Mucosa of rectum (tissue), 2 donors: Measurements from ENCODE around the gene BCAS3.
"Not testable (repeated sequence)": the region's sequence is repeated elsewhere in the genome, so short reads cannot be mapped to it uniquely, and the experiment has no call there.

Experiments used
- H3K27ac ChIP-seq, 2 donors: one replicate each; pipeline ENCODE4 v1.7.0; 2013; ENCODE audit warnings: inconsistent platforms in 2 of 2, low read depth in 2 of 2, low read length in 2 of 2
- H3K27me3 ChIP-seq, 2 donors: one replicate each; pipeline ENCODE4 v1.7.0; 2013; ENCODE audit warnings: low read length in 2 of 2; ENCODE audit not compliant: control insufficient read depth in 2 of 2, insufficient read depth in 2 of 2
- H3K36me3 ChIP-seq, 2 donors: one replicate each; pipeline ENCODE4 v1.7.0; 2013; ENCODE audit warnings: low read length in 2 of 2; ENCODE audit not compliant: control insufficient read depth in 2 of 2, insufficient read depth in 2 of 2
- H3K4me1 ChIP-seq, 2 donors: one replicate each; pipeline ENCODE4 v1.7.0; 2013; ENCODE audit warnings: low read length in 2 of 2, mild to moderate bottlenecking in 1 of 2; ENCODE audit not compliant: control insufficient read depth in 2 of 2, insufficient read depth in 2 of 2
- H3K4me3 ChIP-seq, 2 donors: one replicate each; pipeline ENCODE4 v1.7.0; 2013; ENCODE audit warnings: low read length in 2 of 2
- H3K9ac ChIP-seq, 2 donors: one replicate each; pipeline ENCODE4 v1.7.0; 2013; ENCODE audit warnings: low read length in 2 of 2, low read depth in 1 of 2, mild to moderate bottlenecking in 1 of 2
- H3K9me3 ChIP-seq, 2 donors: one replicate each; pipeline ENCODE4 v1.7.0; 2013; ENCODE audit warnings: low read length in 2 of 2; ENCODE audit not compliant: control insufficient read depth in 2 of 2
- donor health status: healthy.
- donor health status: Normal muscosa, but diverticular disease.

The BCAS3 gene

DNA sequence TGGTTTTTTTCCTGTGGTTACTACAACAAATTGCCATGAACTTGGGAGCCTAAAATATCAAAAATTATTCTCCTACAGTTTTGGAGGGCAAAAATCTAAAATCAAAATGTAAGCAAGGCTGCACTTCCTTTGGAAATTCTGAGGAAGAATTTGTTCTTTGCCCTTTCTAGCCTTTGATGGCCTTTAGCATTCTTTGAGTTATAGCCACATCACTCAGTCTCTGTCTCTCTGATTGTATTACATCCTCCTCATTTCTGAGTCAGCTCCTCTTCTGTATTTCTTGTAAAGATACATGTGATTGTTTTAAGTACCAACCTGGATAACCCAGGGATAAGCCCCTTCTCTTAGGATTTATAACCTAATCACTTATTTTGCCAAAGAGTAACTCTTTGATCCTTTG lies 282.0 kb downstream of the BCAS3 start:
- H3K9ac ChIP-seq = no peak overlapping the region
- no peak overlapping the region for H3K27ac ChIP-seq
- H3K36me3 ChIP-seq = no peaks in the 10 kb centered on the region
- H3K9me3 ChIP-seq = peaks cover 0 to 3% of the 10 kb centered on the region in 2 donors
- no peak overlapping the region for H3K4me3 ChIP-seq
- no peaks in the 10 kb centered on the region for H3K27me3 ChIP-seq
- no peaks in the 10 kb centered on the region for H3K4me1 ChIP-seq

DNA sequence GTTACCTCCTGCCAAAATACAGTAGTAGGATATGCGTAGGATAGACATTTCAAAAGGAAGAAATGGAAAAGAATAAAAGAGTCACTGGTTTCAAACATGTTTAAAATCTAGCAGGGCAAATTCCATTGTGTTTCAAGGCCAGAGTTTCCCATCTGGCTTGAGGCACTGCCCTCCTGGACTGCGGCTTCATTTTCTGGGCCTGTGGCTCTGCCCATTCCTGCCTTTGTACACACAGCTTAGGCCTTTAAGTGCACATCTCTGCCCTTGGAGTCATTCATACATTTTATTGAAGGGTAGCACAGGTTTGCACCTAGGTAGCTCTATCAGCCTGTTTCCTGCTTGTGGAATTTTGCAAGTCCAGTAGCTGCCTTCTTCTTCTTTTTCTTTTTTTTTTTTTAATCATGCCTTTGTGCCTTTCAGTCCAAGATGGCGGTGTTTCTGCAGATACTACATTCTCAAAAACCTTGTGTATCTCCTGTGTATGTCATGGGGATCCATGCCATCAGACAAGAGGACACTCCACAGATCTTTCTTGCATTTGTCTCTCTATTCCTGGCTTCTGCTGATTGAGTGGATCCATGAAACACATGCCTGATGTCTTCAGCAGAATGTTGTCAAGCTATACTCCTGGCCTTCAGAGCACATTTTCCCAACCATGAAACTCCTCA lies 282.9 kb downstream of the BCAS3 start:
- Histone ChIP-seq H3K27me3 (no peaks in the 10 kb centered on the region), H3K27ac (no peak overlapping the region), H3K36me3 (no peaks in the 10 kb centered on the region), H3K9ac (no peak overlapping the region), H3K4me3 (no peak overlapping the region), H3K9me3 (peaks cover 0 to 3% of the 10 kb centered on the region in 2 donors), H3K4me1 (no peaks in the 10 kb centered on the region)

DNA sequence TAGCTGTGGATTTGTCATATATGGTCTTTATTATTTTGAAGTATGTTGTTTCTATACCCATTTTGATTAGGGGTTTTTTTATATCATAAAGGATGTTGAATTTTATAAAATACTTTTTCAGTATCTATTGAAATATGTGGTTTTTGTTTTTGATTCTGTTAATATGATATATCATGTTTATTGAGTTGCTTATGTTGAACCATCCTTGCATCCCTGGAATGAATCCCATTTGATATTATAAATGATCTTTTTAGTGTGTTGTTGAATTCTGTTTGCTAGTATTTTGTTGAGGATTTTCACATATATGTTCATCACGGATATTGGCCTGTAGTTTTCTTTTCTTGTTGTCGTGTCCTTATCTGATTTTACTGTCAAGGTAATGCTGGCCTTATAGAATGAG lies 286.5 kb downstream of the BCAS3 start:
- H3K4me1 ChIP-seq = no peaks in the 10 kb centered on the region
- no peak overlapping the region for H3K9ac ChIP-seq
- H3K36me3 ChIP-seq = no peaks in the 10 kb centered on the region
- no peak overlapping the region for H3K27ac ChIP-seq
- H3K27me3 ChIP-seq = no peaks in the 10 kb centered on the region
- H3K4me3 ChIP-seq = no peak overlapping the region
- peaks cover 0 to 3% of the 10 kb centered on the region in 2 donors for H3K9me3 ChIP-seq

DNA sequence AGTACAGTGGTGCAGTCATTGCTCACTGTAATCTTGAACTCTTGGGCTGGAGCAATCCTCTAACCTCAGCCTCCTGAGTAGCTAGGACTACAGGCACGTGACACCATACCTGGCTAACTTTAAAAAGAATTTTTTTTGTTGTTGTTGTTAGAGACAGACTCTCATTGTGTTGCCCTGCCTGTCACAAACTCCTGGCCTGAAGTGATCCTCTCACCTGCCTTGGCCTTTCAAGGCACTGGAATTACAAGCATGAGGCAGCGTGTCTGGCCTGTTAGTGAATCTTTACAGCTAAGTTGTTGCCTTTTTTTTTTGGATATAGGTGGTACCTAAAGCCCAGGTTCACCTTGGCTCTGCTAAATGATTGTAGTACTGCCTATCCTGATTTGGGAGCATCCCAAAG lies 290.6 kb downstream of the BCAS3 start:
- no peak overlapping the region for H3K27ac ChIP-seq
- no peaks in the 10 kb centered on the region for H3K4me1 ChIP-seq
- no peaks in the 10 kb centered on the region for H3K36me3 ChIP-seq
- H3K4me3 ChIP-seq = no peak overlapping the region
- H3K27me3 ChIP-seq = no peaks in the 10 kb centered on the region
- no peak overlapping the region for H3K9ac ChIP-seq
- no peaks in the 10 kb centered on the region for H3K9me3 ChIP-seq

DNA sequence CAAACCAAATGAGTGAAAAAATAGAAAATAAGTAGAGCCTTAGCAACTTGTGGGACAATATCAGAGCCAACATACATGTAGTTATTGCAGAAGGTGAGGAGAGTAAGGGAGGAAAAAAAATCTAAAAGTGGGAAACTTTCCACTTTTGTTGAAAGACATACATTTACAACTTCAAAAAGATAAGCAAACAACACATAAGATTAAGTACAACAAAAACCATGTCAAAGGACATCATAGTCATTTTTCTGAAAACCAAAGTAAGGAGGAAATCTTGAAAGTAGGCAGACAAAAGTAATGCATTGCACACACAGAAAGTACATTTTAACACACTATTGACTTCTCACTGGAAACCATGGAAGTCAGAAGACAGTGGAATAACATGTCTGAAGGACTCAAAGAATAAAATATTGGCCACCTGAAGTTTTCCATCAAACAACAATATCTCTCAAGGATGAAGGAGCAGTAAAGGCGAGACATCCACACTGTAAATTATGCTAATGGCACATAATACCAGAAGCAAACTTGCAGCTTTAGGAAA lies 291.9 kb downstream of the BCAS3 start:
- Histone ChIP-seq H3K4me3 (no peak overlapping the region), H3K36me3 (no peaks in the 10 kb centered on the region), H3K27ac (no peak overlapping the region), H3K9me3 (no peaks in the 10 kb centered on the region), H3K4me1 (no peaks in the 10 kb centered on the region), H3K27me3 (no peaks in the 10 kb centered on the region), H3K9ac (no peak overlapping the region)

DNA sequence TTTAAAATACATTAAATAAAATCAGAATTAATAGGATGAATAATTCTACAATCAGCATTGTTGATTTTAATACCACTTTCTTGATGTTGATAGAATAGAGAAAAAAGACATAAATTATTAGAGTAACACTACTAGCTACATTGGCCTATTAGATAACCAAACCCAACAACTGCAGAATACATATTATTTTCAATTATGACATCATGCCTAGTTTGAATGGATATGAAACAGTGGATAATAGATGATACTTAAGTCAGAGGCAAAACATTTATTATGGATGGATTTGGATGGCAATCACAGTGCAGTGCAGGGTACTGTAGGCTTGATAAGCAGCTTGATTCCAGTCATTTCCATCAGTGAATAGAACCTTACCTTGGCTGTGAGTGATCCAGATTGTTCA lies 293.1 kb downstream of the BCAS3 start:
- Histone ChIP-seq H3K9ac (no peak overlapping the region), H3K36me3 (no peaks in the 10 kb centered on the region), H3K9me3 (no peaks in the 10 kb centered on the region), H3K27me3 (no peaks in the 10 kb centered on the region), H3K4me3 (no peak overlapping the region), H3K4me1 (no peaks in the 10 kb centered on the region), H3K27ac (no peak overlapping the region)

DNA sequence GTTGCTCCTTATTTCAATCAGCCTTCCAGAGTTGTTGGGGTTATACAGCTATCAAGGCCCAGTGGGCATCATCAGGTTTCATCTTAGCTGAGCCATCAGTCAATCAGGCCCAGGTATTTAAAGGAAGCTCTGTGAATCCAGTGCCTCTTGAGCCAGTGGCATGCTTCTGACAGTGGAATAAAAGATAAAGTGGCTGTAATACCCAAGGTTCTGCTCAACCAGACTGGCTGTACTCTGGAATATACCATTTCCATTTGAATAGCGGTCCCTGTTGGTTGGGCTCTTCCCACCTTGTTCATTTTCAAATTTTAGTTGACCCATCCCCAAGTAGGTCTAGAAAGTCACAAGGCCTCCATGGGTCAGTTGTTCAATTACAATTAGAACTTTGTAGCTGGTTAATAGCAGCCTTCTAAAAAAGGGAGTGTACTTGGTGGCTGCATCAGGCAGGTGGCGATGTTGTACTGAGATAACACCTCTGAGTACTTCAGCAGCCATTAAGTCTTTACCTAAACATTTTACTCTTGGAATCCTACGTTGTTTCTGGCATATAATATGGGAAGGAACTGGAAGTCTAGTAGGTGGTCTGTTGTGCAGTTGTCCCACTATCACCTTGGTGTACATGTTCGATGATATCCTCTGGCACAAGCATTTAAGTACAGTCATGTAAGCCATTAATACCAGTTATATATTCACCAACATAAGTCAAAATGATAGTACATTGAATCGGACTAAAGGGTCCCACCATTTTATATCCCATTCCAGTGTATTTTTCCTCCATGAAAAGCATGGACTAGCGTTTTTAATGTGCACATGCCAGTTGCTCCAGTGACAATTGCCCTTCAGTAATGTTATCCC lies 294.1 kb downstream of the BCAS3 start:
- Histone ChIP-seq H3K9ac (no peak overlapping the region), H3K4me3 (no peak overlapping the region), H3K27ac (no peak overlapping the region), H3K4me1 (no peaks in the 10 kb centered on the region), H3K9me3 (no peaks in the 10 kb centered on the region), H3K36me3 (no peaks in the 10 kb centered on the region), H3K27me3 (no peaks in the 10 kb centered on the region)

DNA sequence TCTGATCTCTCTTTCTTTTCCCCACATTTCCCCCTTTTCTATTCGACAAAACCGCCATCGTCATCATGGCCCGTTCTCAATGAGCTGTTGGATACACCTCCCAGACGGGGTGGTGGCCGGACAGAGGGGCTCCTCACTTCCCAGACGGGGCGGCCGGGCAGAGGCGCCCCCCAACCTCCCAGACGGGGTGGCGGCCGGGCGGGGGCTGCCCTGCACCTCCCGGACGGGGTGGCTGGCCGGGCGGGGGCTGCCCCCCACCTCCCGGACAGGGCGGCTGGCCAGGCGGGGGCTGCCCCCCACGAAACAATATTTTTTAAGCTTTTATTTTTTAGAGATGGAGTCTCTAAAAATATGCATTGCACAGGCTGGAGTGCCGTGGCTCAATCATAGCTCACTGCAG lies 299.2 kb downstream of the BCAS3 start:
- H3K36me3 ChIP-seq, H3K4me1 ChIP-seq, H3K27me3 ChIP-seq, H3K4me3 ChIP-seq, H3K27ac ChIP-seq, H3K9me3 ChIP-seq, H3K9ac ChIP-seq: not testable (repeated sequence)

DNA sequence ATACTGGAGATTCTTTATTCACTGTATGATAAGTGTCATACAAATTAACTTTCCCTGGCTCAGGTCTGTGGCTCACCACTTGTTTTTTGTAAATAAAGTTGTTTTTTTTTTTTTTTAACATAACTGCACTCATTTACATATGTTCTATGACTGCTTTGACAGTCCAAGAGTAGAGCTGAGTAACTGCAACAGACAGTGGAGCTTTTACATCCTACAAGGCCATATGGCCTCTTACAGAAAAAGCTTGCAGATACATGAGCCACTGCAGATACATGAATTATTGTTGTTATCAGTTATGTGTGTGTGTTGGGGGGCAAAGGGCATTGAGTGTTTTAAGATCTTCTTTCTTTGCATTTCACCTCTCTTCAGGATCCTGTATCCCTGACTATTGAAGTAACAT lies 311.7 kb downstream of the BCAS3 start:
- Histone ChIP-seq H3K4me3 (no peak overlapping the region), H3K9me3 (no peaks in the 10 kb centered on the region), H3K4me1 (no peaks in the 10 kb centered on the region), H3K36me3 (no peaks in the 10 kb centered on the region), H3K27ac (no peak overlapping the region), H3K27me3 (no peaks in the 10 kb centered on the region), H3K9ac (no peak overlapping the region)

DNA sequence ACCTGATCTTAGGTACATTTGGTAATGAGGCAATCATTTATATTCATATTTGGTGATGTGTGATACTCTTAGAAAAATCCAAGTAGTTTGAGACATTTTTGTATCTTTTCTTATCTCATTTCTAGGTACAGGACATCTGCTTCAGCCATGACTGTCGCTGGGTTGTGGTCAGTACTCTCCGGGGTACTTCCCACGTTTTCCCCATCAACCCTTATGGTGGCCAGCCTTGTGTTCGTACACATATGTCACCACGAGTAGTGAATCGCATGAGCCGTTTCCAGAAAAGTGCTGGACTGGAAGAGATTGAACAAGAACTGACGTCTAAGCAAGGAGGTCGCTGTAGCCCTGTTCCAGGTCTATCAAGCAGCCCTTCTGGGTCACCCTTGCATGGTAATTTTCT lies 312.2 kb downstream of the BCAS3 start:
- Histone ChIP-seq H3K27me3 (no peaks in the 10 kb centered on the region), H3K27ac (no peak overlapping the region), H3K4me3 (no peak overlapping the region), H3K36me3 (no peaks in the 10 kb centered on the region), H3K9me3 (no peaks in the 10 kb centered on the region), H3K4me1 (no peaks in the 10 kb centered on the region), H3K9ac (no peak overlapping the region)
